GM12873 (cell line): ENCODE measurements around the gene TICRR.

Experiments
- CTCF ChIP-seq: IDR thresholded peaks from 2 replicates; pipeline ENCODE4 v1.5.1; 2012; ENCODE audit warnings: low read depth, mild to moderate bottlenecking, moderate library complexity, low read length, control low read depth; ENCODE audit not compliant: insufficient read depth; ENCODE audit errors: missing control alignments

Gene TICRR

GRCh38 chr15:89666858-89667705 lies 91.8 kb downstream of the TICRR start:
- no peak for TF ChIP-seq CTCF

- no peak for TF ChIP-seq CTCF
Observed at GRCh38 chr15:89667706-89667960, 92.4 kb downstream of the TICRR start.

- TF ChIP-seq CTCF, result no peak
Observed at GRCh38 chr15:89668171-89668570, 92.9 kb downstream of the TICRR start.

- TF ChIP-seq CTCF, result no peak
Observed at GRCh38 chr15:89669309-89669865, 94.1 kb downstream of the TICRR start.

GRCh38 chr15:89669941-89670340 lies 94.7 kb downstream of the TICRR start:
- no peak for TF ChIP-seq CTCF

- no peak for TF ChIP-seq CTCF
Observed at GRCh38 chr15:89670971-89671560, 95.8 kb downstream of the TICRR start.

- TF ChIP-seq CTCF, result no peak
Observed at GRCh38 chr15:89671687-89672086, 96.4 kb downstream of the TICRR start.
